Mammary epithelial cell (primary cell): ENCODE measurements around the gene RUSC1.

Experiments
- EZH2 ChIP-seq: IDR thresholded peaks from 2 replicates; pipeline ENCODE4 v1.6.1; 2012; ENCODE audit warnings: low read length, inconsistent platforms, borderline replicate concordance
- TF ChIP-seq, protein P1 (sequence below), 2 donors: IDR thresholded peaks in 1 of 2; conservative IDR thresholded peaks in 1 of 2; 2 replicates each; pipeline ENCODE4 v1.5.1; 2011 to 2012; ENCODE audit warnings: inconsistent platforms in 2 of 2, low read length in 2 of 2, mild to moderate bottlenecking in 2 of 2, control low read depth in 1 of 2, low read depth in 1 of 2; ENCODE audit not compliant: insufficient read depth in 1 of 2; ENCODE audit errors: extremely low read depth in 1 of 2

DNA sequence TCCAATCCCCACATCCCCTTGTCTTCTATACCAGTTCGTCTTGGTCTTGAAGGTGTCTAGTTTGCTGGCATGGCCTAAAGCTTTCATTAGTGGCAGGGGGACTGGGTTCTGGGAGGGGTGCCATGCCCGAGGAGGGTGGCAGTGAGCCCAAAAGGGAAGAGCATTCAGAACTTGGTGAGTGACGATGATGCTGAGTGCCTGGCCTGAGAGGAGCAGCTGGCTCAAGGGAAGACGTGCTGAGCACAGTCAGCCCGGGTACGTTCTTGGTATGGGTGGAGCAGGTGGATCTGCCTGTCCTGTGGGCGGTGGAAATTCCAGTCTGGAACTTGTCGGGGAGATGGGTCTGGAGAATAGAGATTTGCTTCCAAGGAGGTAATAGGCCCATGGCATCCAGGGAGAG, 7.4 kb upstream of the RUSC1 start:
- TF ChIP-seq, protein P1, sequence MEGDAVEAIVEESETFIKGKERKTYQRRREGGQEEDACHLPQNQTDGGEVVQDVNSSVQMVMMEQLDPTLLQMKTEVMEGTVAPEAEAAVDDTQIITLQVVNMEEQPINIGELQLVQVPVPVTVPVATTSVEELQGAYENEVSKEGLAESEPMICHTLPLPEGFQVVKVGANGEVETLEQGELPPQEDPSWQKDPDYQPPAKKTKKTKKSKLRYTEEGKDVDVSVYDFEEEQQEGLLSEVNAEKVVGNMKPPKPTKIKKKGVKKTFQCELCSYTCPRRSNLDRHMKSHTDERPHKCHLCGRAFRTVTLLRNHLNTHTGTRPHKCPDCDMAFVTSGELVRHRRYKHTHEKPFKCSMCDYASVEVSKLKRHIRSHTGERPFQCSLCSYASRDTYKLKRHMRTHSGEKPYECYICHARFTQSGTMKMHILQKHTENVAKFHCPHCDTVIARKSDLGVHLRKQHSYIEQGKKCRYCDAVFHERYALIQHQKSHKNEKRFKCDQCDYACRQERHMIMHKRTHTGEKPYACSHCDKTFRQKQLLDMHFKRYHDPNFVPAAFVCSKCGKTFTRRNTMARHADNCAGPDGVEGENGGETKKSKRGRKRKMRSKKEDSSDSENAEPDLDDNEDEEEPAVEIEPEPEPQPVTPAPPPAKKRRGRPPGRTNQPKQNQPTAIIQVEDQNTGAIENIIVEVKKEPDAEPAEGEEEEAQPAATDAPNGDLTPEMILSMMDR (conservative IDR thresholded peaks at IDR 0.05 in 1 of 2, IDR thresholded peaks at IDR 0.05 in 1 of 2; ENCODE audit: extremely low read depth in 1 of 2, insufficient read depth in 1 of 2, low read depth in 1 of 2, low read length in 2 of 2): no peak
- TF ChIP-seq EZH2: no peak
